K562 (cell line): ENCODE data around the gene VTCN1. TPM values are rescaled to one million over a fixed set of nuclear protein-coding genes. Genes with fewer than 3 reads are reported as not detected.

Experiments used
- ATAC-seq: fragments of 200-7000 bp; cut with Tn5 transposase; 3 replicates; pipeline ENCODE4 v1.9.1; 2020; ENCODE audit warnings: moderate library complexity
- BruUV-seq: library from RNA; stranded (reverse); fragments of 400-500 nt; replicated peaks from 2 replicates; lab custom pipeline; 2021; lab: Mats Ljungman, UMichigan
- CTCF ChIA-PET: fragments of 300-600 bp; formaldehyde crosslinking; extraction: SDS; loops from one replicate; lab custom pipeline; 2021; ENCODE audit warnings: low intra/inter-chr PET ratio; lab: Yijun Ruan, JAX
- POLR2A ChIA-PET: fragments of 300-600, 350-650 bp; sonication (Branson Sonifier 250); formaldehyde crosslinking; extraction: SDS; loops from one replicate; lab custom pipeline; 2021; ENCODE audit warnings: antibody characterized with exemption, inconsistent platforms; lab: Yijun Ruan, JAX
- DNase-seq, 4 experiments: peaks; one replicate each; pipeline versions ENCODE4 v3.0.0 to v3.0.0-alpha.2; 2011 to 2018; ENCODE audit warnings: low spot score in 3 of 4, mixed read lengths in 3 of 4; ENCODE audit errors: extremely low read depth in 1 of 4
- FAIRE-seq: peaks from 2 replicates; lab custom pipeline; 2011; peaks lifted over from hg19 to GRCh38; lab: Jason Lieb, UNC
- H2AFZ ChIP-seq: 2 replicates; pipeline ENCODE4 v1.6.0; 2011; ENCODE audit warnings: low read depth, low read length, control low read depth, inconsistent platforms
- H3K27ac ChIP-seq: fragments of 200-600 bp; 3 replicates; pipeline ENCODE4 v1.8.0; 2011; ENCODE audit warnings: low read depth, mild to moderate bottlenecking, control low read depth, inconsistent platforms, low read length, moderate library complexity, mixed read lengths; ENCODE audit errors: extremely low read depth
- H3K27me3 ChIP-seq, 2 experiments: fragments of 300-600 bp in 1 of 2; 2 replicates in 1 of 2; 3 replicates in 1 of 2; pipeline versions ENCODE4 v1.6.0 to v1.8.0; 2011; ENCODE audit warnings: inconsistent platforms in 2 of 2, low read length in 2 of 2, mild to moderate bottlenecking in 1 of 2, mixed read lengths in 1 of 2, moderate library complexity in 1 of 2; ENCODE audit not compliant: control insufficient read depth in 2 of 2, insufficient read depth in 2 of 2
- H3K36me3 ChIP-seq: fragments of 300-600 bp; 3 replicates; pipeline ENCODE4 v1.8.0; 2011; ENCODE audit warnings: mild to moderate bottlenecking, low read length, inconsistent platforms; ENCODE audit not compliant: control insufficient read depth, insufficient read depth
- H3K4me1 ChIP-seq, 2 experiments: fragments of 200-600 bp in 1 of 2; replicated peaks in 1 of 2; 2 replicates in 1 of 2; 3 replicates in 1 of 2; pipeline versions ENCODE4 v1.5.1 to v1.8.0; 2011; ENCODE audit warnings: inconsistent platforms in 2 of 2, low read length in 2 of 2, mild to moderate bottlenecking in 1 of 2, mixed read lengths in 1 of 2, moderate library complexity in 1 of 2; ENCODE audit not compliant: control insufficient read depth in 2 of 2, insufficient read depth in 2 of 2
- H3K4me2 ChIP-seq: 2 replicates; pipeline ENCODE4 v1.6.1; 2011; ENCODE audit warnings: low read length, control low read depth, inconsistent platforms, mixed read lengths; ENCODE audit not compliant: insufficient read depth
- H3K4me3 ChIP-seq: fragments of 200-600 bp; sonication (generic), shearing (Covaris generic); 2 replicates; pipeline ENCODE4 v1.5.1; 2016; ENCODE audit warnings: control low read depth, inconsistent platforms
- H3K79me2 ChIP-seq: fragments of 200-600 bp; 3 replicates; pipeline ENCODE4 v1.8.0; 2011; ENCODE audit warnings: low read length, inconsistent platforms; ENCODE audit not compliant: control insufficient read depth, insufficient read depth
- H3K9ac ChIP-seq, 2 experiments: 2 replicates each; pipeline versions ENCODE4 v1.6.0 to v1.6.1; 2011; ENCODE audit warnings: low read depth in 2 of 2, low read length in 2 of 2, control low read depth in 1 of 2, inconsistent platforms in 1 of 2, mild to moderate bottlenecking in 1 of 2, mixed read lengths in 1 of 2; ENCODE audit not compliant: insufficient read depth in 1 of 2
- H3K9me1 ChIP-seq: one replicate; pipeline ENCODE4 v1.6.0; 2011; ENCODE audit warnings: inconsistent platforms, mild to moderate bottlenecking, low read length, moderate library complexity; ENCODE audit not compliant: control insufficient read depth, insufficient read depth
- H3K9me3 ChIP-seq: replicated peaks from 2 replicates; pipeline ENCODE4 v1.5.1; 2011; ENCODE audit warnings: low read depth, low read length, inconsistent platforms; ENCODE audit not compliant: control insufficient read depth, insufficient read depth
- H4K20me1 ChIP-seq: replicated peaks from 2 replicates; pipeline ENCODE4 v1.6.1; 2011; ENCODE audit warnings: low read length, inconsistent platforms, mixed read lengths; ENCODE audit not compliant: control insufficient read depth, insufficient read depth
- ATF3 ChIP-seq, 2 experiments: fragments of 450-650 bp in 1 of 2; sonication (generic) in 1 of 2; formaldehyde crosslinking in 1 of 2; IDR thresholded peaks in 1 of 2; conservative IDR thresholded peaks in 1 of 2; 2 replicates each; pipeline versions ENCODE4 v1.6.1 to v1.8.1; 2016 to 2023; ENCODE audit warnings: mild to moderate bottlenecking in 2 of 2, moderate library complexity in 2 of 2, inconsistent platforms in 1 of 2, missing genetic modification reagents in 1 of 2
- ATF4 ChIP-seq: fragments of 450-650 bp; formaldehyde crosslinking; IDR thresholded peaks from 2 replicates; pipeline ENCODE4 v1.4.0; 2022; ENCODE audit warnings: mild to moderate bottlenecking, moderate library complexity
- CGGBP1 ChIP-seq: fragments of 250-450 bp; sonication (Bioruptor Pico); IDR thresholded peaks from 2 replicates; pipeline ENCODE4 v1.9.0; 2021; ENCODE audit warnings: mild to moderate bottlenecking
- E2F5 ChIP-seq: sonication (generic); formaldehyde crosslinking; IDR thresholded peaks from 2 replicates; pipeline ENCODE4 v1.8.0; 2022; ENCODE audit warnings: mild to moderate bottlenecking, missing genetic modification reagents
- ETS2 ChIP-seq: IDR thresholded peaks from 2 replicates; pipeline ENCODE4 v1.6.1; 2016; ENCODE audit warnings: borderline replicate concordance, missing genetic modification characterization, mild to moderate bottlenecking, moderate library complexity, missing compliant biosample characterization; ENCODE audit not compliant: poor library complexity, severe bottlenecking
- FOSL1 ChIP-seq: fragments of 200-800 bp; sonication (Bioruptor generic); conservative IDR thresholded peaks from 2 replicates; pipeline ENCODE4 v1.6.1; 2016; ENCODE audit warnings: missing genetic modification characterization, missing compliant biosample characterization
- HINFP ChIP-seq: fragments of 450-650 bp; conservative IDR thresholded peaks from 2 replicates; pipeline ENCODE4 v1.6.1; 2016; ENCODE audit warnings: missing genetic modification characterization, low read depth, mild to moderate bottlenecking, control low read depth, missing compliant biosample characterization
- HMBOX1 ChIP-seq: sonication (generic); IDR thresholded peaks from 2 replicates; pipeline ENCODE4 v1.6.1; 2016
- JUND ChIP-seq, 2 experiments: IDR thresholded peaks; 2 replicates in 1 of 2; 3 replicates in 1 of 2; pipeline ENCODE4 v1.6.1; 2011; ENCODE audit warnings: borderline replicate concordance in 2 of 2, low read depth in 2 of 2, low read length in 2 of 2, improper control_type of control experiment in 1 of 2, missing biosample characterization in 1 of 2, missing genetic modification characterization in 1 of 2, missing genetic modification reagents in 1 of 2
- LEF1 ChIP-seq: fragments of 450-650 bp; IDR thresholded peaks from 2 replicates; pipeline ENCODE4 v1.6.1; 2016; ENCODE audit warnings: mild to moderate bottlenecking
- PTBP1 ChIP-seq: fragments of 200-400 bp; formaldehyde crosslinking; IDR thresholded peaks from 2 replicates; pipeline ENCODE4 v1.6.1; 2017; ENCODE audit warnings: low read depth, low read length
- ZNF133 ChIP-seq: fragments of 250-450 bp; sonication (Bioruptor Pico); IDR thresholded peaks from 2 replicates; pipeline ENCODE4 v1.4.0; 2020; ENCODE audit warnings: mild to moderate bottlenecking
- ZNF253 ChIP-seq: fragments of 250-450 bp; sonication (Bioruptor Pico); conservative IDR thresholded peaks from 2 replicates; pipeline ENCODE4 v1.6.1; 2021; ENCODE audit warnings: mild to moderate bottlenecking
- ZNF76 ChIP-seq: fragments of 250-450 bp; sonication (Bioruptor Pico); IDR thresholded peaks from 2 replicates; pipeline ENCODE4 v1.4.0; 2020; ENCODE audit warnings: mild to moderate bottlenecking, moderate library complexity, borderline replicate concordance
- WGBS: fragments of 100-300 bp; shearing (Covaris generic); methylation state at CpG from one replicate; pipeline ENCODE4 v1.1.6; 2016; ENCODE audit warnings: low coverage, mixed read lengths; ENCODE audit not compliant: insufficient coverage; ENCODE audit errors: missing lambda C conversion rate; 5-methylcytosine and 5-hydroxymethylcytosine counted together
- in situ Hi-C: fragments of 300-500 bp; cut with MboI; formaldehyde crosslinking; loops from 4 replicates; pipeline ENCODE4 v1.15.0; 2018; ENCODE audit warnings: inconsistent platforms, mixed read lengths
- intact Hi-C: fragments of 100-400 bp; cut with micrococcal nuclease; formaldehyde crosslinking; loops from 2 replicates; pipeline ENCODE4 v1.14.2; 2022
- polyA plus RNA-seq, 8 experiments: library from polyadenylated mRNA; depleted of rRNA in 4 of 8; stranded (reverse) in 5 of 8; unstranded in 3 of 8; fragments of >200 nt; fragmentation: Nextera tagmentation in 2 of 8; fragmentation: Illumina TruSeq in 1 of 8; extraction: Ambion mirVana in 2 of 8; extraction: Trizol in 1 of 8; gene quantifications; 2 replicates each; pipeline versions ENCODE4 v1.2.1 to v1.2.3, GENCODE V29; 2011 to 2014; ENCODE audit warnings: inconsistent platforms in 1 of 8, missing spikeins in 1 of 8
- total RNA-seq, 7 experiments: library from RNA; depleted of rRNA in 6 of 7; stranded (reverse); fragments of >200 nt in 6 of 7; fragmentation: Illumina TruSeq in 2 of 7; extraction: Trizol in 2 of 7; gene quantifications; 2 replicates each; pipeline versions ENCODE4 v1.2.1 to v1.2.3, GENCODE V29; 2011 to 2021; ENCODE audit warnings: low replicate concordance in 1 of 7

Gene VTCN1
- total and polyA plus RNA-seq, 9 of the 15 experiments (the other 6 are each of a cell fraction or from before 2014, with no cell fraction given) = not detected

GRCh38 chr1:117146575-117147340 lies 64.0 kb downstream of the VTCN1 start:
- BruUV-seq = no TSS peak
- Histone ChIP-seq H3K27ac (no peak overlapping the region), H3K4me3 (no peak overlapping the region), H3K9ac (no peak overlapping the region), H3K9me1 (no peaks in the 10 kb centered on the region), H3K9me3 (no peaks in the 10 kb centered on the region), H3K4me2 (no peak overlapping the region), H4K20me1 (no peaks in the 10 kb centered on the region), H3K79me2 (no peaks in the 10 kb centered on the region), H2AFZ (no peak overlapping the region), H3K4me1 (no peaks in the 10 kb centered on the region), H3K36me3 (no peaks in the 10 kb centered on the region), H3K27me3 (peaks cover 11 to 22% of the 10 kb centered on the region in 2 experiments; a peak in 3 of 5 replicates)
- TF ChIP-seq PTBP1 (no peak), ATF3 (IDR thresholded peaks at IDR 0.05) (peak; percentile 56; the same call in 1 of the 2 replicates), ATF3 (CRISPR knock-in tag; conservative IDR thresholded peaks at IDR 0.05) (no peak), HINFP (tag) (no peak), FOSL1 (tag) (peak; percentile 51), ZNF133 (CRISPR knock-in tag) (no peak), ETS2 (tag) (no peak), ATF4 (no peak), CGGBP1 (CRISPR knock-in tag) (no peak), LEF1 (no peak), E2F5 (CRISPR knock-in tag) (no peak), ZNF253 (CRISPR knock-in tag) (no peak), JUND (IDR thresholded peaks at IDR 0.05; ENCODE audit: borderline replicate concordance, low read depth, low read length) (peak; percentile 57; the same call in 1 of the 2 replicates), JUND (tag; IDR thresholded peaks at IDR 0.05; ENCODE audit: borderline replicate concordance, low read depth, low read length) (peak; percentile 50; the same call in 1 of the 3 replicates), ZNF76 (CRISPR knock-in tag) (no peak), HMBOX1 (no peak)
- DNase-seq (peak in 1 of 4 experiments; percentile 15), ATAC-seq (no peak), FAIRE-seq (no peak)
- 1% methylated on average over 8 of the region's 8 CpGs for WGBS
- in situ Hi-C loops = no loop called here
- intact Hi-C loops = no loop called here
- CTCF ChIA-PET = no interaction called here
- POLR2A ChIA-PET = no interaction called here
